DMS153 treated with DMSO at 0.1 percent for 48 hours (cell line): ENCODE measurements around the gene FAM53C.
"Not testable (repeated sequence)": the region's sequence is repeated elsewhere in the genome, so short reads cannot be mapped to it uniquely, and the experiment has no call there.

Experiments
- DNase-seq: peaks from one replicate; lab custom pipeline; 2025; ENCODE audit not compliant: unreplicated experiment; lab: John Stamatoyannopoulos, UW

The FAM53C gene

DNA sequence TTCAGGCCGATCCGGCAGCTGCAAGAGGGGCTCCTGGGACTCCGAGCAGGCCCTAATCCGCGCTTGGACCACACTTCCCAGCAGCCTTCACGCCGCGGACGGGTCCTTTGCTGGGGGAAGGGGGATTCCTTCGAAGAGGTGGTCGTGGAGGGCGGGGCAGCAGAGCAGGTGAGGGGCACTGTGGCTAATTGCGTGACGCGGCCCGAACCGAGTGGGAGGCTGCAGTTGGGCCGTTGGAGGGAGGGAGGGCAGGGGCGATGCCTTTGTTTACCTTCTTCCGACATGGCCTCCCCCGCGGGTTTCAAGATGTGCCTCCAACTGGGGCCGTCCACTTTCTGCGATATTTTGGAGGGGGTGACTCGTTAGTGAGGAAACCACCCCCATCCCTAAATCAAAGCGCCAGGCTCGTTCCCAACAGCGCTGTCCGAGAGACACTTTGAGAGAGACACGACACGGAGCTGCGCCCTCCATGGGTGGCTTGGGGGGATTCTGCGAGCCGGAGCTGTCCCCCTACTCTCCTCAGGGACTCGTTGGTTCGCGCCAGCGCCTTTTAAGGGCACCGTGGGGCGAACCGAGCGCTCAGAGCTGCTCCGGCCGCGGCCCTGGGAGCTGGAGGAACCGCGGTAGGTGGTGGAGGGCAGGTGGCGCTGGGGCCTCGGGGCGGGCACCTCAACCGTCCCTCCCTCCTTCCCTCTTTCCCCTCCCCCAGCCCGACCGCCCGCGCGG, at the start of gene FAM53C:
TSS of gene FAM53C (plus strand) at position 582 of the 726 bp plus-strand sequence. CDS start 3,070 bp downstream, outside the sequence.
- peak; percentile 53 for DNase-seq

DNA sequence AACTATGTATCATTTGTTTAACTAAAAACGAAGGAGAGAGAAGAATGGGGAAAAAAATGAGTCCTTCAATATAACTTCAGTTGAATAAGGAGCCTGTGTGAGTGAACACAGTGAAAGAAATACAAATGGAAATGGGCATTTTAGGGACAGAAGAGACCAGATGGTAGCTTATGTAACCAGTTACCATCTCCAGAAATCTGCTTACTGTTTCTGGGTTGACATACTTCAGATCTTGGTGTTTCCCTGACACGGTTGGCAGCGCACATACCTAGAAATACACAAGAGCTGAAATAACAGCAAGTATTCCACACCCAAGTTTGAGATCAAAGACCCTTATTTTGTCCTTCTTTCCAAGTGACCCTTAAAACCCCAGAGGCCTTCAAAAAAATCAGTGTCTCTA, 48.8 kb upstream of the FAM53C start:
- DNase-seq, result no peak

- no peak for DNase-seq
Measured at GRCh38 chr5:138303372-138303771, 34.7 kb upstream of the FAM53C start.

DNA sequence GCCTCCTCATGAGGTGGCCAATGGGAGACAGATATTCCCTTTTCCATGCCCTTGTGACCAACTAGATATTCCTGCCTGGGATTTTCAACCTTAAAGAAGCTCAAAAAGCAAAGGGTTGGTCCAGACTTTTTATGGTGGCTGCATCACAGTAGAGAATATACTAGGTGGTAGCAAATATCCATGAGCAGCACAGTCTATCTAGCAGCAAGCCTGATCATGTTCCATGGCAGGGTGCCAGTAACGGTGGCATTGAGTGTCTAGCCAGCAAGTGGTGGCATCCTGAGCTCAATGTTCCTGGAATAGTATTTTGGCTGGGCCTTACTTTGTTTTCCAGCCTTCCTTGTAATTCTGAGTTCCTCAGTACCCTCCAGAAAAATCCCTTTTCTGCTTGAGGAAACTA, 32.3 kb upstream of the FAM53C start:
- DNase-seq, result peak; percentile 8

DNA sequence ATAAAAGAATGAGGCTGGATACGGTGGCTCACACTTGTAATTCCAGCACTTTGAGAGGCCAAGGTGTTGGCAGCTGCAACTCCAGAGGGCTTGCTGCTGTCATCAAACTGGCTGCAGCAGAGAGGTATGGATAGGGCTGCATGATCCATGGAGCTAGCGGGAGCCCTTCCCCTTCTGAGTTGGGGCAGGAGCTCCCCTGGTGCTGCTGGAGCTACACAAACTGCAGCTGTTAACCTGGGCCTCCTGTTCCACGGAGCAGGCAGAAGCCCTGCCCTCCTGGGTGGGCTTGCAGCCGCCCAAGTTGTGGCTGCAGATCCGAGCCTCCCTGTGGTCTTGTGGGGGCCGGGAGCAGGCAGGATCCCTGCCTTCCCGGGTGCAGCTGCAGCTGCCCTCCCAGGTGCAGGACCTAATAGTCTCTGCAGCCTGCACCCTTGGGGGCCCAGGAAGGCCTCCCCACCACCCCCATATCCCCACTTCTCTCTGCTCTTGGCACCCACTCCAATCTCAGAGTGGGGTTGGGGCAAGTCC, 22.3 kb upstream of the FAM53C start:
- no peak for DNase-seq

DNA sequence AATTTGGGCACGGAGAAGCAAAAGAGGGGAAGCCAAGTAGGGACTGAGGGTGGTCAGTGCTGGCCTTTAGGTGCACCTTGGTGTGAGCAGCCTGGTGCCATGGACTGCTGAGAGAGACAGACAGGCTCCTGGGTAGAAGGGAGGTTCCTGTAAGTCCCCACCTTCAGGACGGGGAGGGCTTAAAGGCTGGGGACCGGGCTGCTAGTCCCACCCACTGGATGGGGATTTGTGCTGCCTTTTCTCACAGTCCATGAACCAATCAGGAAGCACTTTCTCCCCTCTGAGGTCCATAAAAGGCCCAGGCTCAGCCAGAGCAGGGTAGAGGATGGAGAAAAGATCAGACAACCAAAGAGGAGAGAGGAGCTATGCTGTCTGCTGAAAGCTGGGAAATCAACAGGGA, 21.7 kb upstream of the FAM53C start:
- no peak for DNase-seq

DNA sequence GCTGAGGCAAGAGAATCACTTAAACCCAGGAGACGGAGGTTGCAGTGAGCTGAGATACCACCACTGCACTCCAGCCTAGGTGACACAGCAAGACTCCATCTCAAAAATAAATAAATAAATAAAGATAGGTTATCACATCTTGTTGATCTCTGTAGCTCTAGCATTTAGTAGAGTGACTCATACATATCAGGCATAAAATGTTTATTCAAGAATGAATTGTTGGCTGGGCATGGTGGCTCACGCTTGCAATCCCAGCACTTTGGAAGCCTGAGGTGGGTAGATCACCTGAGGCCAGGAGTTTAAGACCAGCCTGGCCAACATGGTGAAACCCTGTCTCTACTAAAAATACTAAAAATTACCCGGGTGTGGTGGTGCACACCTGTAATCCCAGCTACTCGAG, 19.9 kb upstream of the FAM53C start:
- DNase-seq, result not testable (repeated sequence)

GRCh38 chr5:138330813-138331448, 7.1 kb upstream of the FAM53C start:
- DNase-seq, result no peak

- peak; percentile 83 for DNase-seq
Measured at GRCh38 chr5:138331449-138332368, 6.4 kb upstream of the FAM53C start, which contains the start of gene CDC25C. Gene CDC25C (minus strand): TSS chr5:138331804. CDS start chr5:138331180, 624 bp downstream.

- DNase-seq, result no peak
Measured at GRCh38 chr5:138334867-138335447, 3.1 kb upstream of the FAM53C start.

DNA sequence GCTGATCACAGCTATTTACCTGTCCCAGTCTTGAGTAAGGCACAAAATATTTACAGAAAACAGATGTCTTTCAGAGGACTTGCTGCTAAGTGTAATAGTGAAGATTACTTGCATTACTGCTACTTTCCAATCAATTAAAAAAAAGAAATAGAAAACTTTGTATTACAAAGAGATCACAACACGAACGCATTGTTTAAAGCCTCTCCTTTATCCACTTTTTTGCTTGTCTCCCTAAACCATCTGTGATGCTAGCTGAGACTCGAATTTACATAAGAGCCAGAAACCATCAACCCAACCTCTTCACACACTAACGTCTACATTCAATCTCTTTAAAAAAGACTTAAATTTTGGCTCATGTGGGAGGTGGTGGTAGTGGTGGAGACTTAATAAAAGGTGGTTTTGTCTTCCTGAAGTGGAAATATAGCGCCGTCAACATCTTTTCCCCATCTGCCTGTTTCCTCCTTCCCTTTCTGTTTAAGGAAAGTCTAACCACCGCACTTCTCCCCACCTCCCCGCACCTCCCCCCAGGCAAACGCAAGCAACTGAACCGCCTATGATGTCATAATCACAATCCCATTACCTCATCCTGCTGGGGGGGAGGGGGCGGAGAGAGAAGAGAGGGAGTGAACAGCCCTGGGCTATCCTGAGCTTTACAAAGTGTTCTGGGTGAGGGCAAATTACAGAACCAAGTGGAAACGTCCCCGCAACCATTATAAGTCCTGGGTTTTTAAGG, 948 bp upstream of the FAM53C start:
- DNase-seq, result peak; percentile 53

GRCh38 chr5:138338411-138339090, 485 bp downstream of the FAM53C start:
- no peak for DNase-seq

GRCh38 chr5:138339091-138339456, 1.0 kb downstream of the FAM53C start:
- no peak for DNase-seq

- no peak for DNase-seq
Measured at GRCh38 chr5:138339464-138339863, 1.4 kb downstream of the FAM53C start.

- no peak for DNase-seq
Measured at GRCh38 chr5:138340008-138340407, 1.9 kb downstream of the FAM53C start.

DNA sequence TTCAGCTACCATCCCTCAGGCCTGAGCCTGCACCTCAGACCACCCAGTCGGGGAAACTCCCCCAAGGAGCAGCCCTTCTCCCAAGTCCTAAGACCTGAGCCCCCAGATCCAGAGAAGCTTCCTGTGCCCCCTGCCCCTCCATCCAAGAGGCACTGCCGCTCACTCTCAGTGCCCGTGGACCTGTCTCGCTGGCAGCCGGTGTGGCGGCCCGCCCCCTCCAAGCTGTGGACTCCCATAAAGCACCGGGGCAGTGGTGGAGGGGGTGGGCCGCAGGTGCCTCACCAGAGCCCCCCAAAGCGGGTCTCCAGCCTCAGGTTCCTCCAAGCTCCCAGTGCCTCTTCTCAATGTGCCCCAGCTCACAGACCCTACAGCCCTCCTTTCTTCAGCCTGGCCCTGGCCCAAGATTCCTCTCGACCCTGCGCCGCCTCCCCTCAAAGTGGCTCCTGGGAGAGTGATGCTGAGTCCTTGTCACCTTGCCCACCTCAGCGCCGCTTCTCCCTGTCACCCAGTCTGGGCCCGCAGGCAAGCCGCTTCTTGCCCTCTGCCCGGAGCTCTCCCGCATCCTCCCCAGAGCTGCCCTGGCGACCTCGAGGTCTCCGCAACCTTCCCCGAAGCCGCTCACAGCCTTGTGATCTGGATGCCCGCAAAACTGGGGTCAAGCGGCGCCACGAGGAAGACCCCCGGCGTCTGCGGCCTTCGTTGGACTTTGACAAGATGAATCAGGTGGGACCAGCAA, 7.0 kb downstream of the FAM53C start:
- no peak for DNase-seq

DNA sequence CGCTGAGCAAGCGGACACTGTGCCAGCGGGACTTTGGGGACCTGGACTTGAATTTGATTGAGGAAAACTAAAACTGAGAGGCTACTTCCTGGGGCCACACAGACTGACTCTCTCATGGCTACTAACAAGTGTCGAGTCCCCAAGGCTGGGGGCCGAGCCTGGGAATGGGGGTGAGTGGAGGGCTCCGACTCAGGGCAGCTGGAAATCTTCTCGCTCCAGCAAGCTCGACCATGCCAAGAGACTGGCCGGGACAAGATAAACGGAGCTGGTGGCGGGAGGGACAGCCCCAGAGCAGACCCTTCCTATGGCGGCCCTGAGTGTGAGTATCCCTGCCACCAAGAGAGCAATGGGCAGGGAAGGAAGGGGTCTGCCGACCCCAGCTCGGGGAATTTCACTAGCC, 8.8 kb downstream of the FAM53C start:
- DNase-seq, result no peak

DNA sequence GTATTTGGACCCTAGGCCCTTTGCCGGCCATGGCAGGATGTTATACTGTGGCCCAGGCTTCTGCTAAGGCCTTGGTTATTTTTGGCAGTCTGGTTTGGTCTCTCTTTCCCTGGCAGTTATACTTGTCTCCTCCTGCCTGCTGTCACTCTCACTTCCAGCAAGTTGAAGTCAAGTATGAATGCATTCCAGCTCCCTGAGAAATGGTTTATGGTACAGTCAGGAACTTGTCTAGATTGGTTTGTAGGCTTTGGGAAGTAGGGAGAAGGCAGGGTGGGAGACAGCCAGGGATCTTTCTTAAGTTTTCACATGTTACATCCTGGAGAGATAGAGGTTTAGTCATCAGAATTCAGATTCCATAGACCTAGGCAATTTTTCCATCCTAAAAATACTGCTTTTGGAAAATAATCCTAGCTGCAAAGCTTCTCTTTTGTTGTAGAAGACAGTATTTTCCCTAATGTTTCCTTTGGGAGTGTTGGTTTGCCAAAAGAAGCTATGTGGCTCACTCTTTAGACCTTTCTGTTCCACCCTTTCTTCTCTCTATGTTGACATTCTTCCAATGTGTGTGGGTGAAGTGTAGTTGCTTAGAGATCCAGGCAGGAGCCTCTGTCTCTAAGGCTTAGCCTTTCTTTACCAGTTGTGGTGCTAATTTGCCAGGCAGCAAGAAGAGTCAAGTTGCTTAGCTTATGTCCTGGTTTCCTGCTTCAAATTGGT, 11.9 kb downstream of the FAM53C start:
- DNase-seq, result no peak

DNA sequence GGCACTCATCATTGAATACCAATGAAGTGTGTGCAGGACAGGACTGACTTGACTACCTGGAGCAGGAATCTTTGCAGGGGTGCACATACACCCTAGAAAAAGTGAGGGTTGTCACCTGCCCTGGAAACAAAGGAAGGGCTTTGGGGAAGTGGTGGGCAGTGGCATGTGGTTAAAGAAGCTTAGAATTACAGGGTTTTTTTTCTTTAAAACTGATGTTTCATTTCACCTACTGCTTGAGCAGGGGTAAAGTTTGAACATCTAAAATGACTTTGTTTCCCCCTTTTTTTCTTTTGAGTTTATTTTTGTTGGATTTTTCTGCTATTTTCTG, 12.5 kb downstream of the FAM53C start:
- DNase-seq, result no peak
